Stimulated activated effector memory CD8-positive, alpha-beta T cell treated with anti-CD3 and anti-CD28 coated beads, Interleukin-12 subunit alpha, Interleukin-12 subunit beta, amount 100 ng/mL, for 72 hours (primary cell): ENCODE measurements around the gene SCAF8.
A peak's percentile ranks its signal among the peaks of the same experiment; 100 is the strongest.

ENCODE experiments used
- ATAC-seq: fragments of 150-1000 bp; cut with Tn5 transposase; 2 replicates; pipeline ENCODE4 v1.10.0; 2021
- DNase-seq, 2 donors: peaks; one replicate each; pipeline ENCODE4 v3.0.0; 2021 to 2022; ENCODE audit warnings: low spot score in 2 of 2
- H3K27ac Mint-ChIP-seq: one replicate; pipeline ENCODE4 v1.8.0; 2022; ENCODE audit warnings: mild to moderate bottlenecking, mixed read lengths
- H3K36me3 Mint-ChIP-seq: one replicate; pipeline ENCODE4 v1.8.0; 2022; ENCODE audit warnings: mild to moderate bottlenecking, mixed read lengths
- H3K4me1 Mint-ChIP-seq: one replicate; pipeline ENCODE4 v1.8.0; 2022; ENCODE audit warnings: mixed read lengths
- H3K4me3 Mint-ChIP-seq: one replicate; pipeline ENCODE4 v1.8.0; 2022; ENCODE audit warnings: mild to moderate bottlenecking, mixed read lengths
- H3K9me3 Mint-ChIP-seq: one replicate; pipeline ENCODE4 v1.8.0; 2022; ENCODE audit warnings: mixed read lengths

Gene SCAF8

GRCh38 chr6:154822947-154823558 is 89.8 kb downstream of the SCAF8 start:
- peaks cover 8% of the 10 kb centered on the region for H3K4me1 Mint-ChIP-seq
- no peaks in the 10 kb centered on the region for H3K9me3 Mint-ChIP-seq
- DNase-seq (no peak), ATAC-seq (no peak)
- H3K27ac Mint-ChIP-seq, result peak overlapping the region; percentile 52
- H3K36me3 Mint-ChIP-seq, result peaks cover 89% of the 10 kb centered on the region
- H3K4me3 Mint-ChIP-seq, result no peak overlapping the region

DNA sequence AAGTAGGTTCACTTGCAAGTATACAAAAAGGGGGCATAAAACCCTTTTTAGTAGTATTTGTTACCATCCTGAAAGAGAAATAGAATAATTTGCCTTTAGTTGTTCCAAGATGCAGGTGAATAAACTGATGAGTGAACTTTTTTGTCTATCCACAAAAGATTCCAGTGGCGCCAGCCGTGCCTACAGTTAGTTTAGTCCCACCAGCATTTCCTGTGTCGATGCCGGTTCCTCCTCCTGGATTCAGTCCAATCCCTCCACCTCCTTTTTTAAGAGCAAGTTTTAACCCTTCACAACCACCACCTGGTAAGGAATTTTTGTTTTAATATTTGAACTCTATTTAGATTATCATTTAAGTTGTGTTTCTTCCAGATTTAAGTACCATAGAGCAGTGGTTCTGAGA is 90.9 kb downstream of the SCAF8 start:
- H3K27ac Mint-ChIP-seq, result no peak overlapping the region
- ATAC-seq, result no peak
- no peaks in the 10 kb centered on the region for H3K9me3 Mint-ChIP-seq
- H3K4me1 Mint-ChIP-seq, result peaks cover 8% of the 10 kb centered on the region
- no peak for DNase-seq
- H3K4me3 Mint-ChIP-seq, result no peak overlapping the region
- peaks cover 89% of the 10 kb centered on the region for H3K36me3 Mint-ChIP-seq

- peaks cover 7% of the 10 kb centered on the region for H3K4me1 Mint-ChIP-seq
- no peak overlapping the region for H3K27ac Mint-ChIP-seq
- DNase-seq (no peak), ATAC-seq (no peak)
- no peaks in the 10 kb centered on the region for H3K9me3 Mint-ChIP-seq
- H3K4me3 Mint-ChIP-seq, result no peak overlapping the region
- H3K36me3 Mint-ChIP-seq, result peaks cover 81% of the 10 kb centered on the region
These were observed 96.8 kb downstream of the SCAF8 start for GRCh38 chr6:154829970-154830369.

GRCh38 chr6:154830771-154831170 is 97.6 kb downstream of the SCAF8 start:
- H3K4me1 Mint-ChIP-seq, result peaks cover 7% of the 10 kb centered on the region

DNA sequence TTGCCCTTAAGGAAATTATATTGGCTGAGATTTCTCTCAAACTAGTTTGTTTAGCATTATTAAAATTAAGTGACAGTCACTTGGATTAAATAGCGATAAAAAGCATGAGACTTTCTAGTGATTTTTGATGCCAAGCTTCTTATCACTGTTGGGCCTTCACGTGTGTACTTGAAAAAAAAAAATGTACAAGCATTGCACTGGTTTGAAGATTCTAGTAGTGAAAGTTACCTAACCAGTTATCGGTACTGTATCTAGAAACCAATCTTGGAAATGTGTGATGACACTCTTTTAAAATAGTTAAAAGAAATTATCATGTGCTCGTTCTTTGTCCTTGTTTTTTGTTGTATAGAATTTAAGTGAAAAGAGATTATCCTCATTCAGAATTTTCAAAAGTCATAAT is 102.1 kb downstream of the SCAF8 start:
- DNase-seq, result no peak
- no peaks in the 10 kb centered on the region for H3K9me3 Mint-ChIP-seq
- no peak overlapping the region for H3K4me3 Mint-ChIP-seq
- ATAC-seq, result no peak
- no peak overlapping the region for H3K27ac Mint-ChIP-seq
- H3K36me3 Mint-ChIP-seq, result peaks cover 43% of the 10 kb centered on the region
- peaks cover 7% of the 10 kb centered on the region for H3K4me1 Mint-ChIP-seq

More at GRCh38 chr6:154830771-154831170, 97.6 kb downstream of the SCAF8 start:
- no peak for ATAC-seq
- peaks cover 74% of the 10 kb centered on the region for H3K36me3 Mint-ChIP-seq
- no peaks in the 10 kb centered on the region for H3K9me3 Mint-ChIP-seq
- no peak overlapping the region for H3K4me3 Mint-ChIP-seq
- no peak for DNase-seq
- H3K27ac Mint-ChIP-seq, result no peak overlapping the region

- Mint-ChIP-seq H3K27ac (no peak overlapping the region), H3K9me3 (no peaks in the 10 kb centered on the region), H3K4me3 (no peak overlapping the region), H3K4me1 (no peaks in the 10 kb centered on the region), H3K36me3 (peaks cover 12% of the 10 kb centered on the region)
- ATAC-seq (no peak), DNase-seq (no peak)
These were observed 106.3 kb downstream of the SCAF8 start for GRCh38 chr6:154839546-154839945.

DNA sequence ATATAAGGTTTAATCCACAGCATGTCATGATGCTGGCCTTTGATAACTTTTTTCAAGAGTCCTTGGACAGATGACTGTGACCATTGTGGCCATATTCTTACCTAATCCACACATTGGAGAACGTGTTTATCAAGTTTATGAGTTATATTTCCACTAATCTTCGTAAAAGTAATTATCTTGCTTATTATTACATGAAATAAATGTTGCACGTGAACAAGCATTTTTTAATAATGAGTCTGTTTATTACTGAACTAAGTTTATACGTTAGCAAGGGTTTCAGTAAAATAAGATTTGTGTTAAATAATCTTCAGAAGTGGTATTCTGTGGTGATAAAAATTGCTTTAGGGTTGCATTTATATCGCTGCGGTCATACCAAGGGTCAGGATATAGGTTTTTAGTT is 107.1 kb downstream of the SCAF8 start:
- Mint-ChIP-seq H3K4me1 (no peaks in the 10 kb centered on the region), H3K27ac (no peak overlapping the region), H3K36me3 (peaks cover 20% of the 10 kb centered on the region), H3K9me3 (no peaks in the 10 kb centered on the region), H3K4me3 (no peak overlapping the region)
- ATAC-seq, result no peak
- DNase-seq, result no peak

DNA sequence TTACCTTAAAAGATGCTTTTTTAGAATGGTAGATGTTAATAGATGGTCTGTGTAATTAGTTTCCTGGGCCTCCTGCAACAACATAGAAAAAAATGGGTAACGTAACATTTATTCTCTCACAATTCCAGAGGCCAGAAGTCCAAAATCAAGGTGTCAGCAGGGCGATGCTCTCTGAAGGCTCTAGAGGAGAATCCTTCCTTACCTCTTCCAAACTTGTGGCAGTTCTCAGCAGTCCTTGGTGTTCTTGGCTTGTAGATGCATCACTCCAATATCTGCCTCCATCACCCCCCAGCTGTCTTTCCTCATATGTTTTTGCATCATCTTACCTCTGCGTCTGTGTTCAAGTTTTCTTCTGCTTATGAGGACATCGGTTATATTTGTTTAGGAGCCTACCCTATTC is 107.9 kb downstream of the SCAF8 start:
- DNase-seq (no peak), ATAC-seq (no peak)
- H3K4me3 Mint-ChIP-seq, result no peak overlapping the region
- H3K4me1 Mint-ChIP-seq, result no peaks in the 10 kb centered on the region
- H3K36me3 Mint-ChIP-seq, result peaks cover 21% of the 10 kb centered on the region
- no peaks in the 10 kb centered on the region for H3K9me3 Mint-ChIP-seq
- H3K27ac Mint-ChIP-seq, result no peak overlapping the region

DNA sequence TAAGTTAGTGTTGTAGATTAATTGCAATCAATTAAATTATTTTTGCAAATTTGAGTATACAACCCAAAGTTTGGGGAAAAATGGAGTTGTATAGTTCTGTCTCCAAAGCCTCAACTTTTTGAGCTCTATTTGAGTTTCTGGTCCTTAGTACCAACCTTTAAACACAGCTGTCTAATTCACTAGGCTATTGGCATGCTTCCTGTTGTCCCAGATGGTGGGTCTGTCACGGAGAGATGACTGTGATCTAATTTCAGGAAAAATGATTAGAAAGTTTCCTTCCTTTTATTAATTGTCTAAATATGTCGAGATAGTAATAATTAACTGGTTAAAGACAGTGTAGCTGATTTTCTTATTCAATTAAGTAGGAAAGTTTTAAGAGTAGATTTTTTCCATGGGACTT is 109.6 kb downstream of the SCAF8 start:
- ATAC-seq, result no peak
- Mint-ChIP-seq H3K27ac (no peak overlapping the region), H3K4me3 (no peak overlapping the region), H3K36me3 (peaks cover 16% of the 10 kb centered on the region), H3K9me3 (no peaks in the 10 kb centered on the region), H3K4me1 (peaks cover 8% of the 10 kb centered on the region)
- no peak for DNase-seq

GRCh38 chr6:154847318-154847717 is 114.1 kb downstream of the SCAF8 start:
- peaks cover 25% of the 10 kb centered on the region for H3K4me1 Mint-ChIP-seq
- no peak for ATAC-seq
- H3K9me3 Mint-ChIP-seq, result no peaks in the 10 kb centered on the region
- DNase-seq, result no peak
- H3K27ac Mint-ChIP-seq, result no peak overlapping the region
- peaks cover 20% of the 10 kb centered on the region for H3K36me3 Mint-ChIP-seq
- H3K4me3 Mint-ChIP-seq, result no peak overlapping the region

- no peak for ATAC-seq
- Mint-ChIP-seq H3K9me3 (no peaks in the 10 kb centered on the region), H3K36me3 (peaks cover 25% of the 10 kb centered on the region), H3K4me1 (peaks cover 31% of the 10 kb centered on the region), H3K4me3 (no peak overlapping the region), H3K27ac (no peak overlapping the region)
- DNase-seq, result no peak
These were observed 115.4 kb downstream of the SCAF8 start for GRCh38 chr6:154848580-154848979.

GRCh38 chr6:154849475-154849874 is 116.3 kb downstream of the SCAF8 start:
- ATAC-seq, result no peak
- DNase-seq, result no peak
- peaks cover 31% of the 10 kb centered on the region for H3K4me1 Mint-ChIP-seq
- H3K27ac Mint-ChIP-seq, result no peak overlapping the region
- no peak overlapping the region for H3K4me3 Mint-ChIP-seq
- no peaks in the 10 kb centered on the region for H3K9me3 Mint-ChIP-seq
- H3K36me3 Mint-ChIP-seq, result peaks cover 25% of the 10 kb centered on the region

GRCh38 chr6:154852687-154853086 is 119.5 kb downstream of the SCAF8 start:
- H3K36me3 Mint-ChIP-seq, result peaks cover 21% of the 10 kb centered on the region
- no peak overlapping the region for H3K4me3 Mint-ChIP-seq
- H3K27ac Mint-ChIP-seq, result no peak overlapping the region
- H3K4me1 Mint-ChIP-seq, result peaks cover 23% of the 10 kb centered on the region
- DNase-seq (no peak), ATAC-seq (no peak)
- no peaks in the 10 kb centered on the region for H3K9me3 Mint-ChIP-seq

- no peak overlapping the region for H3K4me3 Mint-ChIP-seq
- no peak for DNase-seq
- no peak overlapping the region for H3K27ac Mint-ChIP-seq
- peak; percentile 86 for ATAC-seq
- no peaks in the 10 kb centered on the region for H3K9me3 Mint-ChIP-seq
- peaks cover 5% of the 10 kb centered on the region for H3K4me1 Mint-ChIP-seq
- H3K36me3 Mint-ChIP-seq, result peaks cover 13% of the 10 kb centered on the region
These were observed 124.3 kb downstream of the SCAF8 start for GRCh38 chr6:154857529-154857928.

DNA sequence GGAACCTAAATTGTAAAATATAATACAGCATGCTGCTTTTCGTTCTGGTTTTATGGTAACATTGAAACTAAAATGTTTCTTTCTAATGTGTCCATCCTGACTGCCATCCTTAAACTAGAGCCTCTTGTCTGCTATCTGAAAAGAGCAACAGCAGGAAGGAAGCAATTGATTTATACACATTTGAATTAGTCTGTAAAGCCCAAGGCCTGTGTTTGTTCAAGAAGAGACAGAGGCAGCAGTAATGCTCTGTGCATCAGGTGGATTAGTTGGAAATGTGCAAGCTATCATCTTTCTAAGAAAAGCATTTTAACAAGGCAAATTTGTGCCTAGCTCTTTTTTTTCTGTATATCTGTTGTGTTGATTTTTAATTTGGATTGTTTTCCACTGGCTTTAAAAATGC is 128.6 kb downstream of the SCAF8 start:
- no peaks in the 10 kb centered on the region for H3K4me1 Mint-ChIP-seq
- no peaks in the 10 kb centered on the region for H3K9me3 Mint-ChIP-seq
- H3K27ac Mint-ChIP-seq, result no peak overlapping the region
- peaks cover 14% of the 10 kb centered on the region for H3K36me3 Mint-ChIP-seq
- ATAC-seq (no peak), DNase-seq (no peak)
- H3K4me3 Mint-ChIP-seq, result no peak overlapping the region

- no peak overlapping the region for H3K27ac Mint-ChIP-seq
- ATAC-seq, result no peak
- H3K4me1 Mint-ChIP-seq, result no peaks in the 10 kb centered on the region
- peaks cover 14% of the 10 kb centered on the region for H3K36me3 Mint-ChIP-seq
- no peak overlapping the region for H3K4me3 Mint-ChIP-seq
- DNase-seq, result no peak
- no peaks in the 10 kb centered on the region for H3K9me3 Mint-ChIP-seq
These were observed 129.3 kb downstream of the SCAF8 start for GRCh38 chr6:154862536-154862935.

- Mint-ChIP-seq H3K4me1 (peaks cover 6% of the 10 kb centered on the region), H3K4me3 (no peak overlapping the region), H3K27ac (peak overlapping the region; percentile 30), H3K9me3 (no peaks in the 10 kb centered on the region), H3K36me3 (peaks cover 14% of the 10 kb centered on the region)
- no peak for DNase-seq
- ATAC-seq, result no peak
These were observed 130.8 kb downstream of the SCAF8 start for GRCh38 chr6:154864066-154864430.
